Measurements from ENCODE around the gene CDK4. TPM values are rescaled to one million over a fixed set of nuclear protein-coding genes. Genes with fewer than 3 reads are reported as not detected.

CDK4 gene
- total RNA-seq, 4 donors from 2014 or later = 79.1 to 156 (median 99.0) TPM

- H3K4me3 ChIP-seq = no peak overlapping the region
- H3K9me3 ChIP-seq = no peaks in the 10 kb centered on the region
- peaks cover 0 to 34% (median 0%) of the 10 kb centered on the region in 3 donors for H3K36me3 ChIP-seq
- no peak overlapping the region for H3K27ac ChIP-seq
- H3K27me3 ChIP-seq = peaks cover 2 to 28% of the 10 kb centered on the region in 2 donors
- WGBS, 2 donors = 90 to 98% methylated on average over 10 to 11 of the region's 11 CpGs
- H3K4me1 ChIP-seq = peaks cover 0 to 53% (median 35%) of the 10 kb centered on the region in 4 donors
- no peak for DNase-seq (ENCODE audit: low spot score in 2 of 2)
- TF ChIP-seq, protein P1, sequence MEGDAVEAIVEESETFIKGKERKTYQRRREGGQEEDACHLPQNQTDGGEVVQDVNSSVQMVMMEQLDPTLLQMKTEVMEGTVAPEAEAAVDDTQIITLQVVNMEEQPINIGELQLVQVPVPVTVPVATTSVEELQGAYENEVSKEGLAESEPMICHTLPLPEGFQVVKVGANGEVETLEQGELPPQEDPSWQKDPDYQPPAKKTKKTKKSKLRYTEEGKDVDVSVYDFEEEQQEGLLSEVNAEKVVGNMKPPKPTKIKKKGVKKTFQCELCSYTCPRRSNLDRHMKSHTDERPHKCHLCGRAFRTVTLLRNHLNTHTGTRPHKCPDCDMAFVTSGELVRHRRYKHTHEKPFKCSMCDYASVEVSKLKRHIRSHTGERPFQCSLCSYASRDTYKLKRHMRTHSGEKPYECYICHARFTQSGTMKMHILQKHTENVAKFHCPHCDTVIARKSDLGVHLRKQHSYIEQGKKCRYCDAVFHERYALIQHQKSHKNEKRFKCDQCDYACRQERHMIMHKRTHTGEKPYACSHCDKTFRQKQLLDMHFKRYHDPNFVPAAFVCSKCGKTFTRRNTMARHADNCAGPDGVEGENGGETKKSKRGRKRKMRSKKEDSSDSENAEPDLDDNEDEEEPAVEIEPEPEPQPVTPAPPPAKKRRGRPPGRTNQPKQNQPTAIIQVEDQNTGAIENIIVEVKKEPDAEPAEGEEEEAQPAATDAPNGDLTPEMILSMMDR (IDR thresholded peaks at IDR 0.05) = no peak
- TF ChIP-seq EP300 (IDR thresholded peaks at IDR 0.05) = no peak
Measured at GRCh38 chr12:57769594-57769993, 17.5 kb upstream of the CDK4 start.

DNA sequence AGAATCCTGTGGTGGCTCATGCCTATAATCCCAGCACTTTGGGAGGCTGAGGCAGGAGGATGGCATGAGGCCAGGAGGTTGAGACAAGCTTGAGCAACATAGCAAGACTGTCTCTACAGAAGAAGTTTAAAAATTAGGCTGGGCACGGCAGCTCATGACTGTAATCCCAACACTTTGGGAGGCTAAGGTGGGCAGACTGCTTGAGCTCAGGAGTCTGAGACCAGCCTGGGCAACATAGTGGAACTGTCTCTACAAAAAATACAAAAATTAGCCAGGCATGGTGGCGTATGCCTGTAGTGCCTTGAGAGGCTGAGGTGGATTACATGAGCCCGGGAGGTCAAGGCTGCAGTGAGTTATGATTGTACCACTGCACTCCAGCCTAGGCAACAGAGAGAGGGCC lies 15.8 kb upstream of the CDK4 start:
- Histone ChIP-seq H3K27me3 (peaks cover 2 to 45% of the 10 kb centered on the region in 2 donors), H3K4me1 (peaks cover 0 to 44% (median 35%) of the 10 kb centered on the region in 4 donors)
- WGBS, 2 donors = 91 to 94% methylated on average over 3 of the region's 3 CpGs

DNA sequence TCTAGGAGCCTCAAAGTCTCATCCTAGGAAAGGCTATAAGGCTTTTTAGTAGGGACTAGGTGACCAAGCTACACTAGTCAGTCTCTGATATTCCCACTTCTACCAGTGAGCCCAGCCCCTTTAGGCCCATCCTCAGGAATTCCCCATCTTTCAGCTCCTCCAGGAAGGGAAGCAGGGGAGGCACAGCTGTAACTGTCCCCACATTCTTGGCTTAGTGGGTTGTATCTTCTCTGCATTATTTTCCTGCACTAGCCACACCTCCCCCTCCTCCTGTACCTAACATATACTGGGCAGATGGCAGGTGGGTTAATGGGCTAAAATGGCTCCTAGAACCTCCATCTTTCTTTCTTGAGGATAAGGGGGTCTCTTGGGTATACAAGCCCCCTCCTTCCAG lies 15.2 kb upstream of the CDK4 start:
- Histone ChIP-seq H3K27ac (no peak overlapping the region), H3K27me3 (peaks cover 2 to 49% of the 10 kb centered on the region in 2 donors), H3K9me3 (no peaks in the 10 kb centered on the region), H3K36me3 (peaks cover 0 to 30% (median 0%) of the 10 kb centered on the region in 3 donors), H3K4me1 (peaks cover 0 to 43% (median 35%) of the 10 kb centered on the region in 4 donors), H3K4me3 (no peak overlapping the region)
- no peak for DNase-seq (ENCODE audit: low spot score in 2 of 2)
- TF ChIP-seq EP300 (IDR thresholded peaks at IDR 0.05) (no peak), POLR2A (IDR thresholded peaks at IDR 0.05) (no peak)
- TF ChIP-seq, protein P1 (IDR thresholded peaks at IDR 0.05) = no peak

More for the DNA sequence above, 15.8 kb upstream of the CDK4 start:
- peaks cover 0 to 30% (median 0%) of the 10 kb centered on the region in 3 donors for H3K36me3 ChIP-seq
- H3K4me3 ChIP-seq = no peak overlapping the region
- TF ChIP-seq EP300 (IDR thresholded peaks at IDR 0.05) (no peak), POLR2A (IDR thresholded peaks at IDR 0.05) (no peak)
- TF ChIP-seq, protein P1 (IDR thresholded peaks at IDR 0.05) = no peak
- DNase-seq (ENCODE audit: low spot score in 2 of 2) = no peak
- no peak overlapping the region for H3K27ac ChIP-seq
- no peaks in the 10 kb centered on the region for H3K9me3 ChIP-seq

GRCh38 chr12:57766464-57767304 lies 14.6 kb upstream of the CDK4 start, which contains the start of gene CYP27B1:
Gene CYP27B1, minus strand, starts transcription at chr12:57767078. Its CDS starts 37 bp downstream, at chr12:57767041.
- H3K9me3 ChIP-seq = no peaks in the 10 kb centered on the region
- TF ChIP-seq EP300 (IDR thresholded peaks at IDR 0.05) (no peak), POLR2A (IDR thresholded peaks at IDR 0.05) (no peak)
- TF ChIP-seq, protein P1 (IDR thresholded peaks at IDR 0.05) = no peak
- peaks cover 0 to 43% (median 35%) of the 10 kb centered on the region in 4 donors for H3K4me1 ChIP-seq
- no peak for DNase-seq (ENCODE audit: low spot score in 2 of 2)
- H3K27ac ChIP-seq = no peak within 1 kb of the TSS
- peaks cover 0 to 30% (median 0%) of the 10 kb centered on the region in 3 donors for H3K36me3 ChIP-seq
- H3K27me3 ChIP-seq = peaks cover 2 to 49% of the 10 kb centered on the region in 2 donors
- 3 to 7% methylated on average over 25 to 38 of the region's 38 CpGs for WGBS, 2 donors
- H3K4me3 ChIP-seq = peak within 1 kb of the TSS in 3 of 4 donors; percentile 12 to 46 (median 41)

Data from tibial nerve (tissue), 4 donors.